Embryonic facial prominence (tissue), 1 donor: ENCODE results near the gene NLRP14.
A peak's percentile ranks its signal among the peaks of the same experiment; 100 is the strongest.

ENCODE experiments used
- DNase-seq: peaks from one replicate; pipeline ENCODE4 v3.0.0-alpha.2; 2016; ENCODE audit errors: extremely low spot score

The NLRP14 gene

DNA sequence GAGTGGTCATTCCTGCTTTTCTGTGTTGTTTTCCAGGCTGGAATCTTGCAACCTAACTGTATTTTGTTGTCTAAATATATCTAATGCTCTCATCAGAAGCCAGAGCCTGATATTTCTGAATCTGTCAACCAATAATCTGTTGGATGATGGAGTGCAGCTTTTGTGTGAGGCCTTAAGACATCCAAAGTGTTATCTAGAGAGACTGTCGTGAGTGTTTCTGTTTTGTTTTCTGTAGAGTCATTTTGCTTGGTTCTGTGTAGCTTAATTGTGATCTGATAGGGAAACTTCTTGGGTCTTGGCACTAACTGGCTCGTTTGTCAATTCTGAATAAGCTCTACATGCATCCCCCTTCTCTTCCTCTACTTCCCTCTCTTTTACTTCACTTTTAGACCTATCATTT is 37.4 kb downstream of the NLRP14 start:
- DNase-seq, result no peak

- no peak for DNase-seq
Observed at GRCh38 chr11:7060868-7061267, 40.6 kb downstream of the NLRP14 start.

- no peak for DNase-seq
Observed at GRCh38 chr11:7062534-7062933, 42.3 kb downstream of the NLRP14 start.

GRCh38 chr11:7072401-7073028 is 52.2 kb downstream of the NLRP14 start:
- DNase-seq, result no peak

DNA sequence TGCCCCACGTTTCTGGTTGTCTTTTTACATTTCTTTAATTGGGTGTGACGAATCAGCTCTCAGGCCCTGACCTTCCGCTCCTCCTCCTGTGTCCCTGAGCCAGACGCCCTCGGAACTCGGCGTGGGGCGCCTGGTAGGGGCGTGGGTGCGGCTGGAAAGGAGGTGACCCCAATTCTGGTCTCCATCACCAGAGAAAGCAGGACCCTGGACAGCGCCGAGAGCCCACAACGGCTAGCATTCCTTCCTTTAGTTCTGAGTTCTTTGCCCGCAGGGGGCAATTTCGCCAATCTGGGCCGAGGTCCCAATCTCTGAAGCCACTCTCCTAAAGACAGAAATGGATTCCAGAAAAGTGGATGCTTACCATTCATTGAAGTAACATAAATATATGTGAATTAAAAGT is 56.8 kb downstream of the NLRP14 start:
- DNase-seq, result no peak

- DNase-seq, result no peak
Observed at GRCh38 chr11:7079545-7080135, 59.4 kb downstream of the NLRP14 start.

GRCh38 chr11:7080900-7081299 is 60.6 kb downstream of the NLRP14 start:
- DNase-seq, result no peak

- no peak for DNase-seq
Observed at GRCh38 chr11:7081441-7081840, 61.2 kb downstream of the NLRP14 start.

GRCh38 chr11:7088921-7089320 is 68.6 kb downstream of the NLRP14 start, which contains the start of gene RBMXL2:
Gene RBMXL2 (plus strand): TSS chr11:7088998. CDS start chr11:7089121, 123 bp downstream.
- no peak for DNase-seq

GRCh38 chr11:7089328-7090251 is 69.3 kb downstream of the NLRP14 start:
- no peak for DNase-seq

DNA sequence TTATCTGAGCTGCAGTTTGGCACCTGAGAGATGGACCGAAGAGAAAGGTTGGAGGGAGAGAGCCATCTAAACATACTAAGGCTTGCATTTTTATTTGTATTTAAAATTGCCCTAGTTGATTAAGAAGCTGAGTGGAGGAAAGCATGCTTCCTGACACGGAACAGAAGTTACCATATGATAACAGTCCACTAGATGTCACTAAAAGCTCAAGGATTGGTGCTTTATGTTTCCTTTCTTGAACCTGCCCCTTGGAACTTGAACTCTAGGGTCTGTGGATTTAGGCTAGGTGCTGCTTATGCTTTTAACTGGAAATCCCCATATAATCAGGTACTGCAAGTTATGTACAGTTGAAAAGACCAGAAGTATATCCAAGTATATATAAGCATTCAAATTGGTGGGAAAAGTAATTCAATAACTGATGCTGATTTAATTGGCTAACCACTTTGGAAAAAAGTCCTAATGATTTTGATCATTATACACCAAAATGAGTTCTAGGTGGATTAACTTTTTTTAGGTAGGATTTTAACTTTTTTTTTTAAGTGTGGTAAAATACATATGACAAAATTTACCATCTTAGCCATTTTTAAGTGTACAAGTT is 78.1 kb downstream of the NLRP14 start:
- peak; percentile 29 for DNase-seq

DNA sequence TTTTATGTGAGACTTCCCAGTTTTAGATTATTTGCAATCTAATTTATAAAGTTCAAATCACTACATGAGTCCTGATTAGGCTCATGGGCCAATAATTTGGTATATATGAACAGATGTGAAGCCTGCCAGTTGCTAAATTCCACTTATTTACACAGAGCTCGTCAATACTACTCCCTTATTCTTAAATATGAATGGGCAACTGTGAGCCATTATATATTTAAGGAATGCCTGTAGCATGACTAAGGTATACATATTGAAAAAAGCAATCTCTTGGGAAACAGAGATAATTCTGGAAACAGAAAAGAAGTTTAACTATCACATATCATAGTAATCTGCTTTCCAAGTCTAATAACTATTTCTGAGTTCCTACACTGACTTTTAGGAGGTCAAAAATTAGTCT is 95.5 kb downstream of the NLRP14 start:
- no peak for DNase-seq

DNA sequence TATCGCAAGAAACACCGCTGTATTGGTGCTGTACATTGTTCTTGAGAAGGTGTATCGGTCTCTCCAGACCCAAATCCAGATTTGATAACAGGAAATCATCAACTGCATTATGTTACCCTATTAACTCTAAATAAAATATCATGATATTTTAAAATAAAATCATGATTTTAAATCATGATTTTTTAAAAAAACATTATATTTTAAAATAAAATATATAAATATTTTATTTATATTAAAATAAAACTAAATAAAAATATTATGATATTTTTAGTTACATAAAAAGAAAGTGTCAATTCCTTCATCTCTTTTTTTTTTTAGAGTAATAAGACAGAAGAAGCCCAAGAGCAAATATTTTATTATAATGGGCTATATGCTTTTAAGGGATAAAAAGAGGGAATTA is 96.1 kb downstream of the NLRP14 start:
- DNase-seq, result no peak
